ENCODE results near the gene POLR3K. TPM values are rescaled to one million over a fixed set of nuclear protein-coding genes. Genes with fewer than 3 reads are reported as not detected.

POLR3K gene
- total RNA-seq, 1 experiment from 2014 or later = 53.6 TPM

DNA sequence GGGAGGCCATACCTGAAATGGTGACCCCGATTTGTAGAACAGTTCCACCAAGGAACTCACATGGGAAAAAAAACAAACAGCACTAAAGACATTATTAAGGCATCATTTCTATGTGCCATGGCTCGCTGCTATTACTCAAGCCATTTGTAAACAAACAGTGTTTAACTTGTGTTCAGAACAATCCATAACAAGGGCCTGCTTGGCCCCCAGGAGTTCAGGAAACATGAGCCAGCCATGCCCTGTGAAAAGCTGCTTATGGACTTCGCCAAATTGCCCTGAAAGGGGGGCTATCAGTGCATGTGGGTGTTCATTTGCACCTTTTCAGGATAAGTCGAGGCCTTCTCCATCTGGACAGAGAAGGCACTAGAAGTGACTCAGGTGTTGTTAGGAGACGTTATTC, 8.0 kb downstream of the POLR3K start:
- Histone ChIP-seq H2BK15ac (ENCODE audit: low read depth, low read length) (no peak overlapping the region), H3T11ph (ENCODE audit: low read length) (no peak overlapping the region), H3K56ac (ENCODE audit: insufficient read length, low read depth, low read length) (no peak overlapping the region), H2AFZ (ENCODE audit: low read length) (no peak overlapping the region), H3K14ac (ENCODE audit: insufficient read depth, low read length) (no peak overlapping the region), H3K4me2 (ENCODE audit: insufficient read depth, insufficient read length, low read length) (no peak overlapping the region), H3K27ac (ENCODE audit: insufficient read length, low read depth, low read length) (no peak overlapping the region), H2BK20ac (ENCODE audit: low read depth, low read length, poor library complexity, severe bottlenecking) (no peak overlapping the region), H2BK120ac (ENCODE audit: low read depth, low read length, poor library complexity, severe bottlenecking) (no peak overlapping the region), H3K4me1 (ENCODE audit: insufficient read depth, low read length) (no peaks in the 10 kb centered on the region), H4K20me1 (ENCODE audit: control insufficient read depth, insufficient read depth, insufficient read length) (no peaks in the 10 kb centered on the region), H3K9ac (ENCODE audit: extremely low read depth, insufficient read length, low read length) (no peak overlapping the region), H3K23me2 (ENCODE audit: insufficient read length, low read depth, low read length, poor library complexity, severe bottlenecking) (no peaks in the 10 kb centered on the region), H4K8ac (replicated peaks; ENCODE audit: insufficient read length, low read depth, low read length) (no peak overlapping the region), H3K18ac (ENCODE audit: insufficient read length, low read depth, low read length) (no peak overlapping the region), H2AK5ac (ENCODE audit: insufficient read length, low read length) (no peak overlapping the region), H3K23ac (ENCODE audit: insufficient read length, low read depth, low read length) (no peak overlapping the region), H3K79me1 (ENCODE audit: insufficient read depth, low read depth, low read length, poor library complexity, severe bottlenecking) (no peaks in the 10 kb centered on the region), H3K27me3 (ENCODE audit: insufficient read depth, low read length) (no peaks in the 10 kb centered on the region), H2BK5ac (ENCODE audit: insufficient read length, low read length) (no peak overlapping the region), H3K79me2 (ENCODE audit: insufficient read depth, low read length) (no peaks in the 10 kb centered on the region), H3K9me3 (ENCODE audit: control insufficient read depth, low read depth, low read length) (peaks cover 12% of the 10 kb centered on the region), H4K91ac (ENCODE audit: insufficient read length, low read depth, low read length) (no peak overlapping the region), H4K5ac (ENCODE audit: insufficient read length, low read depth, low read length) (no peak overlapping the region), H2BK12ac (ENCODE audit: insufficient read length, low read depth, low read length) (no peak overlapping the region), H3K4ac (ENCODE audit: low read depth, low read length) (no peak overlapping the region)
- TF ChIP-seq, protein P1, sequence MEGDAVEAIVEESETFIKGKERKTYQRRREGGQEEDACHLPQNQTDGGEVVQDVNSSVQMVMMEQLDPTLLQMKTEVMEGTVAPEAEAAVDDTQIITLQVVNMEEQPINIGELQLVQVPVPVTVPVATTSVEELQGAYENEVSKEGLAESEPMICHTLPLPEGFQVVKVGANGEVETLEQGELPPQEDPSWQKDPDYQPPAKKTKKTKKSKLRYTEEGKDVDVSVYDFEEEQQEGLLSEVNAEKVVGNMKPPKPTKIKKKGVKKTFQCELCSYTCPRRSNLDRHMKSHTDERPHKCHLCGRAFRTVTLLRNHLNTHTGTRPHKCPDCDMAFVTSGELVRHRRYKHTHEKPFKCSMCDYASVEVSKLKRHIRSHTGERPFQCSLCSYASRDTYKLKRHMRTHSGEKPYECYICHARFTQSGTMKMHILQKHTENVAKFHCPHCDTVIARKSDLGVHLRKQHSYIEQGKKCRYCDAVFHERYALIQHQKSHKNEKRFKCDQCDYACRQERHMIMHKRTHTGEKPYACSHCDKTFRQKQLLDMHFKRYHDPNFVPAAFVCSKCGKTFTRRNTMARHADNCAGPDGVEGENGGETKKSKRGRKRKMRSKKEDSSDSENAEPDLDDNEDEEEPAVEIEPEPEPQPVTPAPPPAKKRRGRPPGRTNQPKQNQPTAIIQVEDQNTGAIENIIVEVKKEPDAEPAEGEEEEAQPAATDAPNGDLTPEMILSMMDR (conservative IDR thresholded peaks at IDR 0.05) = no peak
- Mint-ChIP-seq H3K9me3 (peaks cover 9 to 14% of the 10 kb centered on the region in 2 experiments; a peak in 4 of 5 replicates), H3K4me3 (no peak overlapping the region; a peak in 1 of 5 replicates), H3K36me3 (ENCODE audit: insufficient read depth in 1 of 3, low read depth in 3 of 3) (peaks cover 75 to 91% (median 85%) of the 10 kb centered on the region in 3 experiments), H3K4me1 (no peaks in the 10 kb centered on the region), H3K27ac (no peak overlapping the region), H3K27me3 (ENCODE audit: low read depth) (peaks cover 1% of the 10 kb centered on the region)
- no CpG with 5 or more reads among the region's 5 CpGs for WGBS (ENCODE audit: extremely low coverage, insufficient read length, low lambda C conversion rate)
- no peak for DNase-seq

Data from H9 (cell line).